CD4-positive, alpha-beta T cell (primary cell): Measurements from ENCODE around the gene KCNJ6. TPM values are rescaled to one million over a fixed set of nuclear protein-coding genes. Genes with fewer than 3 reads are reported as not detected.
"Not testable (repeated sequence)": the region's sequence is repeated elsewhere in the genome, so short reads cannot be mapped to it uniquely, and the experiment has no call there.

Experiments used
- ATAC-seq: fragments of 200-7000 bp; cut with Tn5 transposase; one replicate; pipeline ENCODE4 v1.10.0; 2022; ENCODE audit warnings: mild to moderate bottlenecking; ENCODE audit not compliant: poor library complexity
- CTCF ChIA-PET: fragments of 350-600 bp; sonication (Branson Sonifier 250); formaldehyde crosslinking; loops from one replicate; lab custom pipeline; 2021; ENCODE audit warnings: antibody characterized with exemption, inconsistent platforms; lab: Charles Lee
- POLR2A ChIA-PET: fragments of 350-600 bp; sonication (Branson Sonifier 250); formaldehyde crosslinking; loops from one replicate; lab custom pipeline; 2021; ENCODE audit warnings: antibody characterized with exemption, inconsistent platforms; lab: Charles Lee
- DNase-seq, 14 experiments: peaks; one replicate each; pipeline ENCODE4 v3.0.0-alpha.2; 2013 to 2020; ENCODE audit warnings: mixed read lengths in 2 of 14
- H3K27ac ChIP-seq, 2 donors: one replicate each; pipeline versions ENCODE4 v1.5.1 to v1.7.0; 2013; ENCODE audit warnings: low read length in 2 of 2, low read depth in 1 of 2, mild to moderate bottlenecking in 1 of 2
- H3K27me3 ChIP-seq, 2 experiments: 1 replicate in 1 of 2; 2 replicates in 1 of 2; pipeline versions ENCODE4 v1.6.1 to v1.7.0; 2013; ENCODE audit warnings: low read length in 2 of 2, control low read depth in 1 of 2, mild to moderate bottlenecking in 1 of 2, moderate library complexity in 1 of 2; ENCODE audit not compliant: insufficient read depth in 2 of 2, control insufficient read depth in 1 of 2
- H3K36me3 ChIP-seq: one replicate; pipeline ENCODE4 v1.6.1; 2013; ENCODE audit warnings: low read length, control low read depth; ENCODE audit not compliant: insufficient read depth
- H3K4me1 ChIP-seq: one replicate; pipeline ENCODE4 v1.6.1; 2013; ENCODE audit warnings: low read length, control low read depth; ENCODE audit not compliant: insufficient read depth
- H3K4me3 ChIP-seq: one replicate; pipeline ENCODE4 v1.5.1; 2013; ENCODE audit warnings: mild to moderate bottlenecking, low read length, moderate library complexity
- H3K9me3 ChIP-seq, 2 experiments: 1 replicate in 1 of 2; 2 replicates in 1 of 2; pipeline versions ENCODE4 v1.6.1 to v1.7.0; 2013; ENCODE audit warnings: low read length in 2 of 2, mild to moderate bottlenecking in 2 of 2, control low read depth in 1 of 2, moderate library complexity in 1 of 2; ENCODE audit not compliant: control insufficient read depth in 1 of 2, insufficient read depth in 1 of 2
- H3K27ac Mint-ChIP-seq: one replicate; pipeline ENCODE4 v1.8.0; 2020; ENCODE audit warnings: mixed read lengths
- H3K27me3 Mint-ChIP-seq: one replicate; pipeline ENCODE4 v1.8.0; 2021; ENCODE audit warnings: mixed read lengths
- H3K36me3 Mint-ChIP-seq: one replicate; pipeline ENCODE4 v1.8.0; 2021; ENCODE audit warnings: low read depth, mixed read lengths
- H3K4me1 Mint-ChIP-seq: one replicate; pipeline ENCODE4 v1.8.0; 2021; ENCODE audit warnings: low read depth, mixed read lengths
- H3K4me3 Mint-ChIP-seq: one replicate; pipeline ENCODE4 v1.8.0; 2020; ENCODE audit warnings: mild to moderate bottlenecking, mixed read lengths
- H3K9me3 Mint-ChIP-seq: one replicate; pipeline ENCODE4 v1.8.0; 2020; ENCODE audit warnings: mixed read lengths
- CTCF ChIP-seq: fragments of 200-600 bp; IDR thresholded peaks from one replicate; pipeline ENCODE4 v1.8.0; 2022; ENCODE audit warnings: antibody characterized with exemption, mild to moderate bottlenecking
- intact Hi-C, 2 experiments: fragments of 100-400 bp; cut with DNase I in 1 of 2; cut with micrococcal nuclease in 1 of 2; formaldehyde crosslinking; loops; one replicate each; pipeline versions ENCODE4 v1.15.1 to v1.9.0; 2023 to 2025; cut with DNase I, micrococcal nuclease
- total RNA-seq, 174 experiments: library from RNA in 2 of 174; stranded (reverse) in 2 of 174; gene quantifications; one replicate each; pipeline ENCODE4 v1.2.3 and lab custom pipeline; 2021 to 2026

The KCNJ6 gene
- total RNA-seq, 2 experiments from 2014 or later: not detected

GRCh38 chr21:37724201-37724600 is 192.1 kb downstream of the KCNJ6 start:
- Histone ChIP-seq H3K9me3 (no peaks in the 10 kb centered on the region), H3K36me3 (no peaks in the 10 kb centered on the region), H3K4me1 (no peaks in the 10 kb centered on the region), H3K4me3 (no peak overlapping the region), H3K27ac (no peak overlapping the region), H3K27me3 (peaks cover 0 to 2% of the 10 kb centered on the region in 2 experiments)
- H3K27me3 Mint-ChIP-seq: peaks cover 60% of the 10 kb centered on the region
- no peaks in the 10 kb centered on the region for H3K36me3 Mint-ChIP-seq
- ChIA-PET POLR2A (no interaction called here), CTCF (no interaction called here)
- no peak for ATAC-seq
- intact Hi-C loops: no loop called here
- DNase-seq: no peak
- H3K27ac Mint-ChIP-seq: no peak overlapping the region
- H3K4me1 Mint-ChIP-seq: no peaks in the 10 kb centered on the region
- H3K4me3 Mint-ChIP-seq: no peak overlapping the region
- TF ChIP-seq CTCF: no peak
- H3K9me3 Mint-ChIP-seq: no peaks in the 10 kb centered on the region

- intact Hi-C loops: no loop called here
- TF ChIP-seq CTCF: no peak
- H3K27ac Mint-ChIP-seq: no peak overlapping the region
- no peaks in the 10 kb centered on the region for H3K4me1 Mint-ChIP-seq
- Histone ChIP-seq H3K27ac (no peak overlapping the region), H3K36me3 (no peaks in the 10 kb centered on the region), H3K9me3 (peaks cover 0 to 4% of the 10 kb centered on the region in 2 experiments), H3K4me1 (no peaks in the 10 kb centered on the region), H3K27me3 (peaks cover 4 to 9% of the 10 kb centered on the region in 2 experiments), H3K4me3 (no peak overlapping the region)
- H3K36me3 Mint-ChIP-seq: no peaks in the 10 kb centered on the region
- ChIA-PET POLR2A (no interaction called here), CTCF (no interaction called here)
- ATAC-seq: no peak
- H3K27me3 Mint-ChIP-seq: peaks cover 63% of the 10 kb centered on the region
- no peak for DNase-seq
- H3K4me3 Mint-ChIP-seq: no peak overlapping the region
- H3K9me3 Mint-ChIP-seq: no peaks in the 10 kb centered on the region
Observed at GRCh38 chr21:37717534-37717933, 198.7 kb downstream of the KCNJ6 start.

GRCh38 chr21:37712569-37712934 is 203.7 kb downstream of the KCNJ6 start:
- CTCF ChIA-PET, H3K36me3 Mint-ChIP-seq, H3K36me3 ChIP-seq, intact Hi-C loops, H3K27ac Mint-ChIP-seq, H3K9me3 Mint-ChIP-seq, POLR2A ChIA-PET, H3K27ac ChIP-seq, H3K4me1 Mint-ChIP-seq, H3K4me1 ChIP-seq, H3K9me3 ChIP-seq, H3K4me3 ChIP-seq, H3K4me3 Mint-ChIP-seq, ATAC-seq, DNase-seq: not testable (repeated sequence)
- H3K27me3 Mint-ChIP-seq: peaks cover 55% of the 10 kb centered on the region
- H3K27me3 ChIP-seq: peaks cover 0 to 17% of the 10 kb centered on the region in 2 experiments

- Histone ChIP-seq H3K9me3 (no peaks in the 10 kb centered on the region), H3K4me1 (no peaks in the 10 kb centered on the region), H3K27ac (no peak overlapping the region), H3K27me3 (peaks cover 0 to 13% of the 10 kb centered on the region in 2 experiments), H3K4me3 (no peak overlapping the region), H3K36me3 (no peaks in the 10 kb centered on the region)
- Mint-ChIP-seq H3K4me3 (no peak overlapping the region), H3K27me3 (peaks cover 51% of the 10 kb centered on the region), H3K4me1 (no peaks in the 10 kb centered on the region), H3K36me3 (no peaks in the 10 kb centered on the region), H3K27ac (no peak overlapping the region), H3K9me3 (no peaks in the 10 kb centered on the region)
- CTCF ChIA-PET: no interaction called here
- peak; percentile 53 for TF ChIP-seq CTCF
- intact Hi-C loops: no loop called here
- POLR2A ChIA-PET: no interaction called here
- ATAC-seq (no peak), DNase-seq (peak in 6 of 14 experiments; percentile 5 to 46 (median 22))
Observed at GRCh38 chr21:37711836-37712568, 204.3 kb downstream of the KCNJ6 start.
